Activated T-cell treated with anti-CD3 and anti-CD28 coated beads for 4 hours (primary cell): Measurements from ENCODE around the gene FILIP1.

ENCODE experiments used
- DNase-seq: peaks from one replicate; pipeline ENCODE4 v3.0.0-alpha.2; 2020

The FILIP1 gene

GRCh38 chr6:75331151-75331550 is 162.4 kb downstream of the FILIP1 start:
- DNase-seq = no peak

GRCh38 chr6:75329703-75330102 is 163.9 kb downstream of the FILIP1 start:
- DNase-seq = no peak

DNA sequence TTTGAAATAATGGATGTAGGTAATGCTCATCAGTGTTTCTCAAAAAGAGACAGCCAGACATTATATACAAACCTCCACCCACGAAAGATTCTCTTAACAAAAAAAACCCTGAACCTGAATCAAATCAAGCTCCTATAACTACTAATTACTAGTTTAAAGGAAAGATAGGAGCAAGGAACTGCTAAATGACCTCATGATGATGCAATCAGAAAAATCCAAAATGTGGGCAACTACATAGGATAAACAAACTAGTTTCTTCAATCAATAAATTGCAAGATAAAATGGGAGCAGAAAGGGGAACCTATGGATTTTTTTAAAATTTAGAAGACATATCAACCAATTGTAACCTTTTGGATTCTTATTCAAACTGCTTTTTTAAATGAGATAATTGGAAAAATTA is 165.8 kb downstream of the FILIP1 start:
- no peak for DNase-seq

DNA sequence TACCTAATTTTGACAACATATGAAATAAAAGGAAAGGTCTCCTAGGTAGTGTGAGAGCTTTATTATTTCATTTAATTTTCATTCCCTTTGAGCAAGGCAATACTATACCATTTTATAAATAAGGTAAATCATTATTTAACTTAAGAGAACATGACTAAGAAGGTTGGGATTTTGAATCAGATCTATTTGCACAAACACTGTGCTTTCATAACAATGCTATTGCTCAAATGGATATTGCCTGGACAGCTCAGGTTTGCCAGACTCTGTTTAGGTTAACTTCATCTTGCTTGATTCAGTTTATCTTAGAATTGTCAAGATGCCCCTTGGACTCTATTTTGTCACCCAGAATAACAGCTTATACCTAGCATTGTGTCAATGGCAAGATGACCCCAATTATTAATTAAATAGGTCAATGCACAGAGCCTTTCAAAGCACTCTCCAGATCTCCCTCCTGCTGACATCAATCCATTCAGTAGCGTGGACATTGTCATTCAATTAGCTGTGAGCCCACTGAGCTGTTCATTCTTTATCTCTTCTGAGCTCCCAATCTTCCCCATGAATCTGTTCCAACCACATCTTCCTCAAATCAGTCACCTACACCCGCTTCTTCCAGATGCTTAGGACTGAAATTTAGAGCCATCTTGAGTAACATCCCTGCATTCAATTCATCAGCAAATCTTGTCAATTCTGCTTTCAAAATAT is 166.9 kb downstream of the FILIP1 start:
- no peak for DNase-seq

GRCh38 chr6:75318900-75319299 is 174.7 kb downstream of the FILIP1 start:
- no peak for DNase-seq

DNA sequence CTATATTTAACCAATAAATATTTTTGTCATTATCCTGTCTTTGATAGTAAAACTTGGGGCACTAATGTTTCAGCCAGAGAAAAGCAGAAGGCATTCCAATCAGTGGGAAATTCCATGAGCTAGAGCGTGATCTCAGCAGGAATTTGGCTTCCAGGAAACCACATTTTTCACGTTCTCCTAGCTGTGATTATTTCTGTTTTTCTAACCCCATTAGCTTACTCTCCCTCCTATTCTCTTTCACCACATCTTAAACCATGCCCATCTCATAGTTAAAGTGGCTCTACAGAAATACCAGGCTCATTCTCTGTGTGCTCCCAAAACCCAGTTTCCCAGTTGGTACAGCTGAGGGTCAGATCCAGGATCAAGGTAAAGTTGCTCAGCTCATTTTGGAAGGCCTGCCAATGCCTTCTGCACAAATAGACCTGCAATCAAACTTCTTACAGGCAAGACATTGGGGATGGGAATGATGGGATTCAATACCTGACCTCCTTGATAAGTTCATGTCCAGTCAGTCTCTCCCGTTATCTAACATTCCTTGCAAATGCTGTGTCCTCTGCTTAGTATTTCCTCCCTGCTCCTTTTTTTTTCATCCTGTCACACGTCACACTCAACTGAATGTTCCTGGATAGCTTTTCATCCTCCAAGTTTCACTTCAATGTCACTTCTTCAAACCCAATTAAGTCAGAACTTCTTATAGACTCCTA is 175.9 kb downstream of the FILIP1 start:
- no peak for DNase-seq

DNA sequence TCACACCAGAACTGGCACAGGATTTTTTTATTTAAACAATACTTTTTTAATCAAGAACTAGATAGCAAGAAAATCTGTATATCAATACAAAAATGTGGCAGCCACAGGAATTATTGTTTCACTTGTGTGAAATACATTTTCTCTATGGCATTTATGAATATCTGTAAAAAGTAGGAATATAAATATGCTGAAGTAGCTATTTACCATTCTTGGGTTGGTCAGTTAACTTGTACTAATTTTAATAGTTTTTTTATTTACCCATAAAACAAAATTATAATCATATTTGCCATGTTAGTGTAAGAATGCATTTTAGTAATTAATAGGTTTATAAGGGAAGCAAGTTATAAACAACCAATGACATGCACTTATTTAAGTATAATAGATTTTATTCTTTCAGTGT is 177.6 kb downstream of the FILIP1 start:
- DNase-seq = no peak

DNA sequence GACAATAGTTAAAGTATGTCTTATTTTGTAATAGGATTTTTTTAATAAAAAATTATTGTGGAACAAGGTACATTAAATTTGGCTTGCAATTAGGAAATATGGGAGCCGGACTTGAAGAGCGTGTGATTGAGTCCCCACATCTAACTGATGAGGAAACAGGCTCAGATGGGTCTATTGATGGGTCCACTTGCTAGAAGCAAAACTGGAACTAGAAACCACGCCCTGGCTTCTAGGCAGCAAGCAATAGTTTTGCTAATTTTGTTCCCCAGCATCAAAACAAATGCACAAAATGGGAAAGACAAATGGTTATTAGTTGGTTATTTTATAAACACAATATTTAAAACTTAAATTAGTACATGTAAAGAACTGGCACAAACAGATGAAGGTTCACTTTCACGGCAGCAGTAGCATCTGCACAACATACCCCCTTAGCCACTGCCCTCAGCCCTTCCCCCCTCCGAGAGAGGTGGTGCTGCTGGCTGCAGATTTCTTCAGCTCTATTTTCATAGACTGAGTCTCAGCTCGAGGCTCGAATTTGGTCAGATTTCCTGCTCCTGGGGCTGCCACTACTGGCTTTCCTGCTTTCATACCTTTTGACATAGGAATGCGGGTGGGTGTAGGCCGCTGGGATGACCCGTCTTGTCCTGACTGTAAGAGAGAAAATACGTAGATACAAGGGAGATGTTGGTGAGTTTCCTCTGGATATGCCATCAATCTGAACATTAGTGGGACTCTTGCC is 185.2 kb downstream of the FILIP1 start:
- DNase-seq = no peak

- no peak for DNase-seq
Observed at GRCh38 chr6:75307364-75308004, 186.1 kb downstream of the FILIP1 start.

DNA sequence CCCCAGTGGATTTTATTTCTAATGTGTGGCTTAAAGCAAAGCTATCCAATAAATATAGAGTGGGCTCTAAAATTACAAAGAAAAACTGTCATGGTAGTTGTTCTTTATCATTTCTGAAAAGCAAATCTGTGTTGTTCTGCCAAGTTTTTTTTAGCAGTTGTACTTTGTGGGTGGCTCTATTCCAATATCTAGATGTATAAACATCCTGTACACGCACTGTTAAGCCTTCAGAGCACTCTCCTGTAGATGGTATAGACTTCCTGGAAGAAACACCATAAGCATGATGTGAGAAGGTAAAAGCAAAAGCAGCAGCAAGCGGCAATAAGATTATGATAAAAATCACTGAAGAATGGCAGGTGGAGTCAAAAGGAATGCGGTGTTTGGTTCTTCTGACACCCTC is 187.5 kb downstream of the FILIP1 start:
- DNase-seq = no peak

DNA sequence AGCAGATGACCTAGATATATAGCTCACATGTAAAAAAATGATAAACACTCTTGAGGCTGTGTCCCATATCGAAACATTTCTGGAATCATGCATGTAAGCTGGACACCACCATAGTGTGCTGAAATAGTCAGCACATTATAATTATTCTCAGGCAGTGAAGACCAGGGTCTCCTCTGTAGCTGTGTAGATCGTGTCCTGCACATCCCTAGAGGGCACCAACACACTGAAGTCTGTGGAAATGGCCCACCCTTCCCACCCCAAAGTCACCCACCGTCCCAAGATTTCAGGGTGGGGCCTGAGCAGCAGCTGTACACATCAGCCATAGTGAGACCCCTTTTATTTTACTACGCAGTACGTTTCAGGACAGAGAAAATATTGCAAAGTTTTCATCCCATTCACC is 188.0 kb downstream of the FILIP1 start:
- no peak for DNase-seq

DNA sequence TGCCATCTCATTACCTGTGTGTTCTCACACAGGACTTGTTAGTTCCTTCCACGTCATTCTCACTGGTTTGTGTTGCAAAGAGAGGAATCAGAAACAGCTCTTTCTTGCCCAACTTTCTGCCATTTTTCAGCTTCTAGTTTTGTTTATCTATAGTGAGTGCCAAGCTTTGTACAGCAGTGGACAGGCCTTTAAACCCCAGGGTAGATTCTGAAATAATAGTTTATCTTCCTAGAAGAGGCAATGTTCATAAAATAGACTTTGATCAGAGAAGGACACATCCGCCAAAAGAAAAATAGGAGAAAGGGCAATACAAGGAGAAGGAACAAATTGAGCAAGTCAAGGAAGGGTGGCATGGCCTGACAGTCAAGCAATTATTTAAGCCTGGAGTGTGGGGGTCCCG is 191.3 kb downstream of the FILIP1 start:
- no peak for DNase-seq

DNA sequence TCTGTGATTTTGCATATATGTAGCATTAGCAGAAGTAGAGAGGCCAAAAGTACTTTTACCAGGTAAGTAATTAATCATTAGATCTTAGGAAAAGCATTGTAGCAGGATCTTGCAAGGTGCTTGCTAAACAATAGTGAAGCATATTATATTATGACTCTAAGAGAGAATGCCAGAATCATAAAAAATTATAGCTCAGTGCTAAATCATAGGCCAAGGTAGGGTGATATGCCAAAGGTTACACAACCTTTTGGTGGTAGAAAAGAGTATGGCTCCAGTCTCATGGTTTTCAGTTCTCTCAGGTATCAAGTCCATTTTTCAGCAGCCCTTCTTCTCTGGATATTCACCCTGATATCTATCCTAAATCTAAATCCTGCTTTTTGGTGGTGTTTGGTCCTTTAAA is 192.1 kb downstream of the FILIP1 start:
- DNase-seq = no peak

DNA sequence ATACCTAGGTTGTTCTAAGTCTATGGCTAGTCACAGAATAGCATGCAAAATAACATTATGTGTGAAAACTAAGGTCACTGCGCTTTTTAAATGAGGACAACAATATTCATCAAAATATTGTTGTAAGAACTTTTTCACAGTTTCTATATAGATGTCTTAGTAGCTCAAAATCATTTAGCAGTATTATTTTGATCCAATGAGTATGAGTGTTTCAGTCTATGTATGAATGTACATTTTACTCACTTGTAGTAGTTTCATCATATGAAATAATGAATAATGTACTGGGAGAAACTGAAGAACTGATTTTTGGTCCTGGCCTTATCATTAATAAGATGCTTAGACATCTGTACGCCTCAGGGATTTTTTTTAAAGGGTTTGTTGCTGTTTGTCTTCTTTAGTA is 192.5 kb downstream of the FILIP1 start:
- DNase-seq = no peak

DNA sequence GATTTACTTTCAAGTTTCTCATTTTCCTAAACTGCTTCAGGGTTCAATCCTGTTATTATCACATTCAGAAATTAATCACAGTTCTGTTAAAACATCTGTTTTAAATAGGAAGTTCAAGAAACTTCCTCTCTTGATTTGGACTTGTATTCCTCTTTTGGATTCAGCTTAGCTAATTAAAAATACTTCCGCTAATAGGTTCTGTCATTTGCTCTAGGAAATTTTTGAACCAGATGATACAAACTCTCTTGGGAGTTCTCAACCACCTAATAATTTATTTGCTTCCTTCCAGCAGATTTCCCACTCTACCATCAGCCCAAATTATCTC is 193.1 kb downstream of the FILIP1 start:
- no peak for DNase-seq

DNA sequence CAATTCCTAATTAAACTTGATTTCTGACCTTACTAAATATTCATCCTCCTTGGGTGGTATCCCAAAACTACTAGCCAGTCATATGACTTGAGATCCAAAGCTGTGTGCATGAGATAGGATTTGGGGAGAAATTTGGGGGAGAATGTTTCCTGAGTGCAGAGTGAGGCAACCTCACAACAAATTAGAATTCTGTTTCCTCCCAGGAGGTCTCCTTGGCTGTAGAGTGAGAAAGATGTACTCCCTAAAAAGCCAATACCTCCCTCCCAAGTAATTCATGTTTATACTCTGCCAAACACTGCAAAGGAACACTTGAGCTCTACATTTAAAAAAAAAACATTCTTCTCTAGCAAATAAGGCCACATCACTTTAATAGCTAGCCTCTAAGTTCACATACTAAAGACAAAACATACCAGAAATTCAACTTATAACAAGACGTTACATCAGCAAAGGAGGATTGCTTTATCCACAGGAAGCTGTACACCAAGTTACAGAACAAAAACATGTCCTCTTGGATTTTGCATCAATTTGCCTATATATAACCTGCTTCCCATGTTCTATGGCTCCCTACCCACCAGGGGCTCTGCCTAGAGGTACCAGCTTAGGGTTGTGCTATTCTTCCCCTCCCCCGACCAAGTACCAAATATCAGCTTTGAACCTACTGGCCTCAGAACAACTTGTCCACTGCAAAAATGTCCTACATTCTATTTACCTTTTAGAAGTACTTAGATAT is 193.6 kb downstream of the FILIP1 start:
- no peak for DNase-seq

DNA sequence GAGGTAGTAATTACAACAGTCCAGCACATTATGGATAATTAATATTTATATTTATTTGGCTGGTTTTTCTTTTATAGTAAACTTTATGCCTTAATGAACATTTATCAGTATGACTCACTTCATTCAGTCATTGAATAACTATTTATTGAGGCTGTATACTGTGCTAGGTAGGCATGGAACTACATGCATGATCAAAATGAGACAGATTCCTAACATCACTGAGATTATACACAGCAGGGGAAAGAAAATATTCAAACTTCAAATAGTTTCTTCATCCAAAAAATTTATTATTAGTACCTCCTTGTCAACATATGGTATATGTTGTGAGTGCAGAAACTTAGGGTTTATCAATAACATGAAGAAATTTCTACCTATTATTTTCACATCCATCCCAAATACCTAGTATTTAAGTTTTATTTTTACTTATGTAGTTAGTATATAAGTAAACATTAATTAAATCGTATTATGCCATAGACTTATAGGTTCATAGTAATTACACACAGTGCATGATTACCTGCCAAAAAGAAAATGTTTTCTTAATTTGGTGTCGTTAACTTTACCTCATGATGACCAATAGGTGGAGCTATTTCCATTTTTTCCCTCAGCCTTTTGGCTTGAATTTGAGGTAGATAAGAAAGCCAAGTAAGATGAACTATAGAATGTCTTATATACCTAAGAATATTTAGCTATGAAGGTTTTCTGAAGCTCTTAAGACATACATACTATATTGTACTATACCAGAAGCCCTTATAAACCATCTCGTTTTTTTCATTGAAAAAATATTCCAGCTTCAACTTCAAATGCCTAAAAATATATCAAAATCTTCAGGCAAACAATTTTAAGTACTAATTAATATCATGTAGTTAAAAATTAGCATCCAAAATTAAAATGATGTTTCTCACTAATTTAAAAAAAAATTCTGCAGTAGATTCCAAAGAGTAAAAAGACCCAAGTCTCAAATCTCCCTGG is 196.5 kb downstream of the FILIP1 start:
- no peak for DNase-seq

- no peak for DNase-seq
Observed at GRCh38 chr6:75292555-75292954, 201.0 kb downstream of the FILIP1 start.

DNA sequence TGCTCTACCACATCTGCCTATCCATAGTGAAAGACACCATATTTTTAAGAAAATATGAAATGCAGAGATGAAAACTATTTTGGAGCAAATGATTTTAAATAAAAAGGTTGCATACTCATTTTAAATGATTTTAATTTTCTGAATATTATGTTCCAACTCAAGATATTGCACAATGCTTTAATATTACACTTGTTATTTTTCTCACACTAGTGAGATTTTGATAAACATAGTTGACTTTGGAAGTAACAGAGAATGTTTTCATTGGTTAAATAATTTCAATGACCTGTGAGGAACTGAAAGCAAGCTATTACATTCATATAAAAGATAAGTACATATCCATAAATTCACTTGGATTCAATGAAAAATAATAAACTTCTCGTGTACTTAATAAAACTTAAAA is 201.9 kb downstream of the FILIP1 start:
- no peak for DNase-seq

GRCh38 chr6:75291331-75291730 is 202.3 kb downstream of the FILIP1 start:
- DNase-seq = no peak

- no peak for DNase-seq
Observed at GRCh38 chr6:75290136-75290945, 203.3 kb downstream of the FILIP1 start.
